Activated B cell treated with CpG ODN at 0.5 μM for 24 hours (primary cell): ENCODE measurements around the gene PLCB4. TPM values are rescaled to one million over a fixed set of nuclear protein-coding genes. Genes with fewer than 3 reads are reported as not detected.

Experiments
- ATAC-seq: fragments of 200-7000 bp; cut with Tn5 transposase; one replicate; pipeline ENCODE4 v1.10.0; 2021; ENCODE audit warnings: low read depth, mild to moderate bottlenecking, moderate library complexity
- CTCF ChIA-PET: fragments of 350-600 bp; sonication (Branson Sonifier 250); formaldehyde crosslinking; loops from one replicate; lab custom pipeline; 2021; ENCODE audit warnings: antibody characterized with exemption; lab: Charles Lee
- POLR2A ChIA-PET: fragments of 350-600 bp; sonication (Branson Sonifier 250); formaldehyde crosslinking; loops from one replicate; lab custom pipeline; 2021; ENCODE audit warnings: antibody characterized with exemption; lab: Charles Lee
- DNase-seq: peaks from one replicate; pipeline ENCODE4 v3.0.0; 2022
- H3K27ac Mint-ChIP-seq: one replicate; pipeline ENCODE4 v1.8.0; 2020; ENCODE audit warnings: mixed read lengths
- H3K27me3 Mint-ChIP-seq: one replicate; pipeline ENCODE4 v1.8.0; 2021; ENCODE audit warnings: mixed read lengths
- H3K36me3 Mint-ChIP-seq: one replicate; pipeline ENCODE4 v1.8.0; 2021; ENCODE audit warnings: low read depth, mixed read lengths
- H3K4me1 Mint-ChIP-seq: one replicate; pipeline ENCODE4 v1.8.0; 2021; ENCODE audit warnings: mixed read lengths
- H3K4me3 Mint-ChIP-seq: one replicate; pipeline ENCODE4 v1.8.0; 2020; ENCODE audit warnings: mild to moderate bottlenecking, mixed read lengths
- H3K9me3 Mint-ChIP-seq: one replicate; pipeline ENCODE4 v1.8.0; 2020; ENCODE audit warnings: mixed read lengths
- CTCF ChIP-seq: fragments of 200-600 bp; IDR thresholded peaks from one replicate; pipeline ENCODE4 v1.8.0; 2022; ENCODE audit warnings: antibody characterized with exemption, mild to moderate bottlenecking
- intact Hi-C: fragments of 100-400 bp; cut with micrococcal nuclease; formaldehyde crosslinking; loops from one replicate; pipeline ENCODE4 v1.15.1; 2024
- total RNA-seq: library from RNA; stranded (reverse); gene quantifications from 2 replicates; pipeline ENCODE4 v1.2.3, GENCODE V29; 2022

The PLCB4 gene
- total RNA-seq, 1 donor from 2014 or later: not detected

GRCh38 chr20:9483131-9483530, 414.2 kb downstream of the PLCB4 start:
- H3K4me3 Mint-ChIP-seq: no peak overlapping the region
- no peak for TF ChIP-seq CTCF
- H3K27ac Mint-ChIP-seq: no peak overlapping the region
- H3K27me3 Mint-ChIP-seq: peaks cover 4% of the 10 kb centered on the region
- H3K36me3 Mint-ChIP-seq: no peaks in the 10 kb centered on the region
- DNase-seq (no peak), ATAC-seq (no peak)
- intact Hi-C loops: no loop called here
- no peaks in the 10 kb centered on the region for H3K9me3 Mint-ChIP-seq
- H3K4me1 Mint-ChIP-seq: peaks cover 20% of the 10 kb centered on the region
- CTCF ChIA-PET: no interaction called here
- POLR2A ChIA-PET: no interaction called here

DNA sequence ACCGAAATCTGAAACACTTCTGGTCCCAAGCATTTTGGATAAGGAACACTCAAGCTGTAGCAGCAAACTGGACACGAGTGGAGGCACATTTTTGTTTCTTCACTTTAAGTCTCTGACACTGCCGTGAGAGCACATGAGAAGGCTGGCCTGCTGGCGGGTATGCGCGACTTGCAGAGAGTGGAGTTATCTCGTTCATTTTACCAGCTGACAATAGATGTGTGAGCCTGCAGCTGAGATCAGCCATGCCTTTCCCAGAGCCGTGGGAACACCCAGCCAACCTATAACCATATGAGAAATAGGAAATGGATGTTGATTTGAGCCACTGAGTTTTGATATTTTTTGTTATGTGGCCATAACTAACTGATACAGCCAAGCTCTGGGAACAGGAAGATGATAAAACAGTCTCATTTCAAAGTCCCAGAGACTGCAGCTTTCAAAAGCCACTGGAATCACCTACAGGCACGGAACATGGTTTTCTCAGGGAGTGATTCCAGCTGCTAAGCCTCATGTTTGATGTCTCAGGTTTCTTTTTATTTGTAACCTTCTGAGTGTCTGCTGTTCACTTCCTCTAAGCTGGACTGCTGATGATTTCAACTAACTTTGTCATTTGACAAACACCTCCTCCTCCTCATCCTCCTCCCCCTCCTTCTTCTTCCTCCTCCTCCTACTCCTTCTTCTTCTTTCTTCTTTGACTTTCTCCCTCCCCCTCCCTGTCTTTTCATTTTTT, 416.9 kb downstream of the PLCB4 start:
- no peak for DNase-seq

DNA sequence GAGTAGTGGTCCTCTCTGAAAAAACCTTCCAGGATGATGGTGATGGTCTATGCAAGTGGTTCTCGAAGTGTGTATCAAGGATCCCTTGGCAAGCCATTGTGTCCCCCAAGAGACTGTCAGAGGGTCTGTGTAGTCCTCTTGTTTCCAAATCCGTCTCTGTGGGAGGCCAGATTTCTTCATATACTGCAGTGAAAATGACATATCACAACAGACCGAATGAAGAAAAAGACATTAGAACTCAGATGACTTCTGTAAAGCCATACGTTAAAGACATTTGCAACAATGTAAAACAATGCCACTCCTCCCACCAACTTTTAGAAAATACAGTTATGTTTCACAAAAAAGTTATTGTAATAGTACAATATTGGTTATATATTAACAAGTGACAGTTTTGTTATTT, 418.3 kb downstream of the PLCB4 start:
- no peaks in the 10 kb centered on the region for H3K9me3 Mint-ChIP-seq
- POLR2A ChIA-PET: no interaction called here
- CTCF ChIA-PET: no interaction called here

More for the DNA sequence above, 416.9 kb downstream of the PLCB4 start:
- intact Hi-C loops: no loop called here
- ChIA-PET CTCF (no interaction called here), POLR2A (no interaction called here)
- H3K4me3 Mint-ChIP-seq: no peak overlapping the region
- H3K27me3 Mint-ChIP-seq: peaks cover 5% of the 10 kb centered on the region
- no peak for ATAC-seq
- H3K4me1 Mint-ChIP-seq: peaks cover 20% of the 10 kb centered on the region
- TF ChIP-seq CTCF: no peak
- H3K9me3 Mint-ChIP-seq: no peaks in the 10 kb centered on the region
- H3K27ac Mint-ChIP-seq: no peak overlapping the region
- H3K36me3 Mint-ChIP-seq: no peaks in the 10 kb centered on the region

DNA sequence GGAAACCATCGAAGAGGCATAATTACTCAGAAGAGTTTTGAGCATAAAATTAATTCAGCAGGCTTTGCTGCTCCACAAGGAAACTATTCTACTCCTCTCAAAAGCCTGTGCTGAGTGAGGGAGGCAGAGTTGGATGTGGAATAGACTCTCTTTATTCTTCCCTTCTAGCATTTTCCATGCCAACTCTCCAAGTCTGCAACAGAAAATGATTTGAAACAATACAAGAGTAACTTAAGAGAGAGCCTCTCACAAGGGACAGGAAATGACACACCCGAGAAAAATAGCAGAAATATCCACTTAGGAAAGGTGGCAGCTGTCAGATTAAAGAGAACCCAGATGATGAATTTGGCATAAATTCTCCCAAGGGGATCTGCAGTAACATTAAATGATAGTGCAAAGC, 419.2 kb downstream of the PLCB4 start:
- no peak overlapping the region for H3K27ac Mint-ChIP-seq
- intact Hi-C loops: no loop called here
- no peaks in the 10 kb centered on the region for H3K9me3 Mint-ChIP-seq
- TF ChIP-seq CTCF: no peak
- POLR2A ChIA-PET: no interaction called here
- DNase-seq: no peak
- peaks cover 3% of the 10 kb centered on the region for H3K4me1 Mint-ChIP-seq
- ATAC-seq: no peak
- CTCF ChIA-PET: no interaction called here
- H3K4me3 Mint-ChIP-seq: no peak overlapping the region
- no peaks in the 10 kb centered on the region for H3K36me3 Mint-ChIP-seq
- H3K27me3 Mint-ChIP-seq: peaks cover 11% of the 10 kb centered on the region

More for the DNA sequence above, 418.3 kb downstream of the PLCB4 start:
- peaks cover 11% of the 10 kb centered on the region for H3K4me1 Mint-ChIP-seq
- H3K27ac Mint-ChIP-seq: no peak overlapping the region
- H3K36me3 Mint-ChIP-seq: no peaks in the 10 kb centered on the region
- DNase-seq: no peak
- no peak overlapping the region for H3K4me3 Mint-ChIP-seq
- no peak for ATAC-seq
- no peak for TF ChIP-seq CTCF
- intact Hi-C loops: no loop called here
- H3K27me3 Mint-ChIP-seq: peaks cover 8% of the 10 kb centered on the region

GRCh38 chr20:9490161-9490560, 421.3 kb downstream of the PLCB4 start:
- no peak for DNase-seq
- ChIA-PET CTCF (no interaction called here), POLR2A (no interaction called here)
- Mint-ChIP-seq H3K27me3 (peaks cover 11% of the 10 kb centered on the region), H3K36me3 (no peaks in the 10 kb centered on the region), H3K27ac (no peak overlapping the region), H3K4me1 (peaks cover 2% of the 10 kb centered on the region), H3K4me3 (no peak overlapping the region), H3K9me3 (no peaks in the 10 kb centered on the region)
- intact Hi-C loops: no loop called here
- ATAC-seq: no peak
- TF ChIP-seq CTCF: no peak
